ENCODE results near the gene MTCL1. TPM values are rescaled to one million over a fixed set of nuclear protein-coding genes. Genes with fewer than 3 reads are reported as not detected.

The MTCL1 gene
- total and polyA plus RNA-seq, 2 of the 8 experiments (the other 6 are each of a cell fraction or from before 2014, with no cell fraction given): 16.6 to 60.8 TPM

- TF ChIP-seq TCF12 (IDR thresholded peaks at IDR 0.05; ENCODE audit: low read depth, low read length) (no peak), PHF8 (conservative IDR thresholded peaks at IDR 0.05; ENCODE audit: low read depth, low read length) (no peak)
Observed at GRCh38 chr18:8794156-8794933, 89.0 kb downstream of the MTCL1 start (continued).
